MM.1S (cell line): Measurements from ENCODE around the gene PGBD2.

Experiments used
- EZH2phosphoT487 ChIP-seq: fragments of 300-600 bp; sonication (generic); IDR thresholded peaks from 2 replicates; pipeline ENCODE4 v1.6.1; 2018; ENCODE audit warnings: antibody characterized with exemption, low read length
- TF ChIP-seq, protein P1 (sequence below): fragments of 300-600 bp; sonication (generic); IDR thresholded peaks from 2 replicates; pipeline ENCODE4 v1.5.1; 2016; ENCODE audit warnings: antibody characterized with exemption, low read length, mixed read lengths

DNA sequence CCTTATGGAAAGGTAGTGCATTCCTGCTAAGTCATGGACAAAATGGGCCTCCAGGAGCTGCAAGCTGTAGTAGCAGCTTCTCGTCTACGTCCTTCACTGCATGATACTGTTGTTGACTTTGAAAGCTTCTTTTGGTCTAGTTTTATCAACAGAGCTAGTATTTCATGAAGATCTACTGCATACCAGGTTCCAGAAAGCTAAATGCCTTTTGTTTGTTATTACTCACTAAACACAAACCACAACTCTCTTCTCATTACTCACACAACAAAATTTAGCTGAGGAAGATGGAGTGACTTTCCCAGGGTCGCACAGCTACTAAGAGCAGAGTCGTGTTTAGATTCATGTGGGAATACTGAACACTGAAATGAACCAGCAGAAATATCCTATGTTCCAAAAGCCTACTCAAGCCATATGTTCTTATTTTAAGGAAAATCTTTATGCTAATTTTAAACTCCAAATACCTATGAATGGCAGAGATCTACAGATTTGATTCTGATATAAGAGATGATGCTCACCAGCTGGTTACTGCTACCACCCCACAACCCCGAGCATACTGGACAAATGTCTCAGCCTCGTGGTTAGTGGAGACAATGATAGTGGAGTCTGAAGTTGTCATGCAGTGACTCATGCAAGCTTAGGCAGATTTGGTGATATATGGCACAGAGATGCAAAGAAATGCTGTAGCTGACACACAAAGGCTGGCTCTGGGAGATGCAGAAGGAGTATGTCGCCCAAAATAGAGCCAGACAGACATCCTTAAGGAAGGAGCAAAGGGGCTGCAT, 20.6 kb downstream of the PGBD2 start:
- TF ChIP-seq, protein P1, sequence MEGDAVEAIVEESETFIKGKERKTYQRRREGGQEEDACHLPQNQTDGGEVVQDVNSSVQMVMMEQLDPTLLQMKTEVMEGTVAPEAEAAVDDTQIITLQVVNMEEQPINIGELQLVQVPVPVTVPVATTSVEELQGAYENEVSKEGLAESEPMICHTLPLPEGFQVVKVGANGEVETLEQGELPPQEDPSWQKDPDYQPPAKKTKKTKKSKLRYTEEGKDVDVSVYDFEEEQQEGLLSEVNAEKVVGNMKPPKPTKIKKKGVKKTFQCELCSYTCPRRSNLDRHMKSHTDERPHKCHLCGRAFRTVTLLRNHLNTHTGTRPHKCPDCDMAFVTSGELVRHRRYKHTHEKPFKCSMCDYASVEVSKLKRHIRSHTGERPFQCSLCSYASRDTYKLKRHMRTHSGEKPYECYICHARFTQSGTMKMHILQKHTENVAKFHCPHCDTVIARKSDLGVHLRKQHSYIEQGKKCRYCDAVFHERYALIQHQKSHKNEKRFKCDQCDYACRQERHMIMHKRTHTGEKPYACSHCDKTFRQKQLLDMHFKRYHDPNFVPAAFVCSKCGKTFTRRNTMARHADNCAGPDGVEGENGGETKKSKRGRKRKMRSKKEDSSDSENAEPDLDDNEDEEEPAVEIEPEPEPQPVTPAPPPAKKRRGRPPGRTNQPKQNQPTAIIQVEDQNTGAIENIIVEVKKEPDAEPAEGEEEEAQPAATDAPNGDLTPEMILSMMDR: no peak
- no peak for TF ChIP-seq EZH2phosphoT487
